A673 (cell line): ENCODE results near the gene KAZN. TPM values are rescaled to one million over a fixed set of nuclear protein-coding genes. Genes with fewer than 3 reads are reported as not detected.

Experiments
- BruUV-seq: library from RNA; stranded (reverse); fragments of 400-500 nt; replicated peaks from 2 replicates; lab custom pipeline; 2021; lab: Mats Ljungman, UMichigan
- CTCF ChIA-PET: fragments of 300-600 bp; sonication (Branson Sonifier 250); formaldehyde crosslinking; loops from one replicate; lab custom pipeline; 2022; ENCODE audit warnings: antibody characterized with exemption; lab: Charles Lee
- POLR2A ChIA-PET: fragments of 300-600 bp; sonication (Branson Sonifier 250); formaldehyde crosslinking; loops from one replicate; lab custom pipeline; 2022; ENCODE audit warnings: antibody characterized with exemption; ENCODE audit not compliant: low non-redundant PET; lab: Charles Lee
- DNase-seq: peaks from one replicate; pipeline ENCODE4 v3.0.0-alpha.2; 2015; ENCODE audit warnings: low spot score
- H3K27ac ChIP-seq: fragments of 200-600 bp; sonication (generic); 2 replicates; pipeline ENCODE4 v1.5.1; 2016; ENCODE audit warnings: mixed run types, low read depth, mild to moderate bottlenecking, mixed read lengths, antibody characterized with exemption, low read length; ENCODE audit not compliant: poor library complexity, severe bottlenecking
- H3K27me3 ChIP-seq: fragments of 200-600 bp; sonication (generic); replicated peaks from 2 replicates; pipeline ENCODE4 v1.6.1; 2017; ENCODE audit warnings: mixed run types, low read depth, mild to moderate bottlenecking, mixed read lengths, antibody characterized with exemption, low read length; ENCODE audit not compliant: insufficient read depth, poor library complexity
- H3K36me3 ChIP-seq: fragments of 200-600 bp; sonication (generic); 2 replicates; pipeline ENCODE4 v1.6.1; 2016; ENCODE audit warnings: mixed run types, mild to moderate bottlenecking, mixed read lengths, antibody characterized with exemption, low read length; ENCODE audit not compliant: insufficient read depth, poor library complexity, severe bottlenecking
- H3K4me1 ChIP-seq: fragments of 200-600 bp; sonication (generic); 2 replicates; pipeline ENCODE4 v1.6.1; 2017; ENCODE audit warnings: mixed run types, mild to moderate bottlenecking, mixed read lengths, antibody characterized with exemption, low read length; ENCODE audit not compliant: insufficient read depth, poor library complexity, severe bottlenecking
- H3K4me3 ChIP-seq: fragments of 200-600 bp; sonication (generic); 2 replicates; pipeline ENCODE4 v1.5.1; 2016; ENCODE audit warnings: low read depth, mixed run types, mild to moderate bottlenecking, mixed read lengths, low read length; ENCODE audit not compliant: poor library complexity, severe bottlenecking
- H3K9me3 ChIP-seq: fragments of 200-600 bp; sonication (generic); 2 replicates; pipeline ENCODE4 v1.6.1; 2016; ENCODE audit warnings: mixed run types, low read depth, mild to moderate bottlenecking, mixed read lengths, antibody characterized with exemption, low read length; ENCODE audit not compliant: poor library complexity, severe bottlenecking
- EZH2 ChIP-seq: fragments of 200-600 bp; sonication (generic); IDR thresholded peaks from 2 replicates; pipeline ENCODE4 v1.6.1; 2017; ENCODE audit warnings: borderline replicate concordance, low read depth, mild to moderate bottlenecking, mixed read lengths, antibody characterized with exemption, low read length; ENCODE audit not compliant: poor library complexity, severe bottlenecking
- intact Hi-C: fragments of 100-400 bp; cut with micrococcal nuclease; formaldehyde crosslinking; loops from one replicate; pipeline ENCODE4 v1.10.0; 2022; ENCODE audit not compliant: unreplicated experiment
- total RNA-seq: library from RNA; stranded (reverse); gene quantifications from 2 replicates; pipeline ENCODE4 v1.2.3, GENCODE V29; 2021
- TF ChIP-seq, protein P1 (sequence below): fragments of 300-800, 200-600 bp; sonication (generic); conservative IDR thresholded peaks from 2 replicates; pipeline ENCODE4 v1.5.1; 2017; ENCODE audit warnings: low read depth, mild to moderate bottlenecking, antibody characterized with exemption, low read length, moderate library complexity, mixed read lengths

KAZN gene
- total RNA-seq, 1 experiment from 2014 or later: 8.0 TPM

DNA sequence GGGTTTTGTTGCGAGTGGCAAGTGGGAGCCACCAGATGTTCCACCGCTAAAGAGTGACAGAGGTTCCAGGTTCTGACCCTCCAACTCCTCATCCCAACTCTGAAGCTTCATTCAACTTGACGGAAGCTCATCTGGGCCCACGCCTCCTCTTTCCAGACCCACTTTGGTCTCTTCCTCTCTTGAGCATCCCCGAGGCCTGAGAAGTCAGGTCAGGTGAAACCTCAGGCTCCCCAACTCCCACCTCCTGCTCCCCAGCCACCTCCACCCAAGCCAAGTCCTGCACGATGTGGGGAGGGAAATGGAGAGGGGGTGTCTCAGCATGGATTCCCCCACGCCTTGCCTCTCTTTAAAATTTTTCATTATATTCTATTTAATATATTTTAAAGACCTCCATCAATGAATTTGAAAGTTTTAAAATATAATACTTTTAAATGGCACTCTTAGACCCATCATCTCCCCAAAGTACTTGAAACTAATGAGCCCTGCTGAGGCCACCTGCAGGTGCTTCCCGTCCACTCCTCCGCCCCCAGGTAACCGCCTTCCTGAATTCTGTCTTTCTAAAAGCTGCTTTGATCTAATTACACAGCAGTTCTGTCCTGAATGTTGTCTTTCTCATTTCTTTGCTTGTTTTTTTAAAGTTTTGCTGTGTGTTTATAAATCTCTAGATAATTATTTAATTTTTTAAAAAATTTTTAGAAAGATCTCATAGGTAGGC lies 238.1 kb downstream of the KAZN start:
- ChIA-PET POLR2A (no interaction called here), CTCF (no interaction called here)

DNA sequence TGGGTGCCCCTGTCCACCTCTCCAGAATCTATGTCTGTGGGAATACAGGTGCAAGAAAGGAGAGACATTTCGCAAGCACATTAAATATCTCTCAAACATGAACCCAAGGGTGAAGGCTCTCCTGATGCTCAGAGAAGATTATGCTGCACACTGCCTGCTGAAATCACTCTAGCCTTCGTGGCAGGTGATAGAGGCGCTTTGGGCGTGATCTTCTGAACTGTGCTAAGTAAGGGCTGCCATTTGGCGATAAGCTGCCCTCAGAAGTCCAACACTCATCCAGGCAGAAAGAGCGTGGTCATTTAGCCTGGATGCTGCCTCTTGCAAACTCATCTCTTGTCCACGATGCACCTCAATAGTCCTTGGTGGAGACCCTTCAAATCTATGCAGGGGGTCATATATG lies 241.9 kb downstream of the KAZN start:
- intact Hi-C loops: no loop called here
- TF ChIP-seq, protein P1, sequence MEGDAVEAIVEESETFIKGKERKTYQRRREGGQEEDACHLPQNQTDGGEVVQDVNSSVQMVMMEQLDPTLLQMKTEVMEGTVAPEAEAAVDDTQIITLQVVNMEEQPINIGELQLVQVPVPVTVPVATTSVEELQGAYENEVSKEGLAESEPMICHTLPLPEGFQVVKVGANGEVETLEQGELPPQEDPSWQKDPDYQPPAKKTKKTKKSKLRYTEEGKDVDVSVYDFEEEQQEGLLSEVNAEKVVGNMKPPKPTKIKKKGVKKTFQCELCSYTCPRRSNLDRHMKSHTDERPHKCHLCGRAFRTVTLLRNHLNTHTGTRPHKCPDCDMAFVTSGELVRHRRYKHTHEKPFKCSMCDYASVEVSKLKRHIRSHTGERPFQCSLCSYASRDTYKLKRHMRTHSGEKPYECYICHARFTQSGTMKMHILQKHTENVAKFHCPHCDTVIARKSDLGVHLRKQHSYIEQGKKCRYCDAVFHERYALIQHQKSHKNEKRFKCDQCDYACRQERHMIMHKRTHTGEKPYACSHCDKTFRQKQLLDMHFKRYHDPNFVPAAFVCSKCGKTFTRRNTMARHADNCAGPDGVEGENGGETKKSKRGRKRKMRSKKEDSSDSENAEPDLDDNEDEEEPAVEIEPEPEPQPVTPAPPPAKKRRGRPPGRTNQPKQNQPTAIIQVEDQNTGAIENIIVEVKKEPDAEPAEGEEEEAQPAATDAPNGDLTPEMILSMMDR: no peak
- TF ChIP-seq EZH2: no peak
- POLR2A ChIA-PET: no interaction called here
- Histone ChIP-seq H3K4me3 (no peak overlapping the region), H3K9me3 (peaks cover 14% of the 10 kb centered on the region), H3K36me3 (no peaks in the 10 kb centered on the region), H3K27ac (no peak overlapping the region), H3K27me3 (no peaks in the 10 kb centered on the region), H3K4me1 (no peaks in the 10 kb centered on the region)
- BruUV-seq: no TSS peak
- CTCF ChIA-PET: no interaction called here
- no peak for DNase-seq

More for the DNA sequence above, 238.1 kb downstream of the KAZN start:
- DNase-seq: no peak
- no peak for TF ChIP-seq EZH2
- TF ChIP-seq, protein P1: no peak
- no peaks in the 10 kb centered on the region for H3K36me3 ChIP-seq
- no peaks in the 10 kb centered on the region for H3K27me3 ChIP-seq
- no TSS peak for BruUV-seq
- intact Hi-C loops: no loop called here
- H3K4me3 ChIP-seq: no peak overlapping the region
- peaks cover under 1% of the 10 kb centered on the region for H3K9me3 ChIP-seq
- no peaks in the 10 kb centered on the region for H3K4me1 ChIP-seq
- H3K27ac ChIP-seq: no peak overlapping the region

DNA sequence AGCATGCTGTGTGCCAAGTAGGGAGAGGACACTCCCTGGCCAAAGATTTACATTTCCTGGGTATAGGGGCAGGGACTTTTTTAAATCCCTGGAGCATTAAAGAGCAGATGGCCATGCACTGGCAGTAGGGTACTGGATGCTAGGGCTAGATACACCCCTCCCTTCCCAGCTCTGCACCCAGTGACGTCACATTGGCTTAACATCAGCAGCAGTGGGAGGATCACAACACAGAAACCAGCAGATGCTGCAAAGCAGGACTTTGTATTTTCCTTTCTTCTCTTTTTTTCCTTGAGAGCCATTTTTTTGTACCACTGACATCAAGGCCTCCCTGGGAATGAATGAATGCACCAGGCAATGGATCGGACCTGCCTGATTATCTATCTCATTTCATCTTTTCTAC lies 243.0 kb downstream of the KAZN start:
- no peak for TF ChIP-seq EZH2
- TF ChIP-seq, protein P1: no peak
- H3K27ac ChIP-seq: no peak overlapping the region
- intact Hi-C loops: no loop called here
- BruUV-seq: no TSS peak
- no peaks in the 10 kb centered on the region for H3K27me3 ChIP-seq
- no peaks in the 10 kb centered on the region for H3K4me1 ChIP-seq
- no peak for DNase-seq
- H3K36me3 ChIP-seq: no peaks in the 10 kb centered on the region
- CTCF ChIA-PET: no interaction called here
- H3K9me3 ChIP-seq: peaks cover 14% of the 10 kb centered on the region
- POLR2A ChIA-PET: no interaction called here
- no peak overlapping the region for H3K4me3 ChIP-seq
